Keratinocyte (primary cell): Measurements from ENCODE around the gene TMCO4. TPM values are rescaled to one million over a fixed set of nuclear protein-coding genes. Genes with fewer than 3 reads are reported as not detected.

Experiments used
- DNase-seq: peaks from one replicate; pipeline ENCODE4 v3.0.0-alpha.2; 2011; ENCODE audit warnings: low read depth, missing footprints, low spot score
- FAIRE-seq: peaks from 2 replicates; lab custom pipeline; 2011; peaks lifted over from hg19 to GRCh38; lab: Jason Lieb, UNC
- H2AFZ ChIP-seq: 2 replicates; pipeline ENCODE4 v1.6.0; 2012; ENCODE audit warnings: low read length, control low read depth, inconsistent platforms; ENCODE audit not compliant: control insufficient read depth
- H3K27ac ChIP-seq: 2 replicates; pipeline ENCODE4 v1.5.1; 2011; ENCODE audit warnings: low read length; ENCODE audit not compliant: control insufficient read depth, insufficient read depth
- H3K27me3 ChIP-seq: 3 replicates; pipeline ENCODE4 v1.6.0; 2011; ENCODE audit warnings: low read length; ENCODE audit not compliant: control insufficient read depth, insufficient read depth; ENCODE audit errors: extremely low read depth
- H3K36me3 ChIP-seq, 2 experiments: 2 replicates in 1 of 2; 3 replicates in 1 of 2; pipeline ENCODE4 v1.5.1; 2011; ENCODE audit warnings: low read length in 2 of 2, mild to moderate bottlenecking in 1 of 2; ENCODE audit not compliant: control insufficient read depth in 2 of 2, insufficient read depth in 2 of 2; ENCODE audit errors: extremely low read depth in 1 of 2
- H3K4me1 ChIP-seq: 3 replicates; pipeline ENCODE4 v1.5.1; 2011; ENCODE audit warnings: low read length; ENCODE audit not compliant: control insufficient read depth, insufficient read depth; ENCODE audit errors: extremely low read depth
- H3K4me2 ChIP-seq: 3 replicates; pipeline ENCODE4 v1.6.0; 2011; ENCODE audit warnings: low read depth, low read length; ENCODE audit not compliant: control insufficient read depth, insufficient read depth; ENCODE audit errors: extremely low read depth
- H3K4me3 ChIP-seq, 3 experiments: fragments of 200-600 bp in 1 of 3; sonication (generic) in 1 of 3; 2 replicates in 2 of 3; 3 replicates in 1 of 3; pipeline ENCODE4 v1.5.1; 2011 to 2016; ENCODE audit warnings: low read length in 3 of 3, mild to moderate bottlenecking in 3 of 3, control low read depth in 2 of 3, inconsistent platforms in 1 of 3, low read depth in 1 of 3, mixed read lengths in 1 of 3, mixed run types in 1 of 3, moderate library complexity in 1 of 3; ENCODE audit not compliant: control insufficient read depth in 2 of 3, insufficient read depth in 2 of 3; ENCODE audit errors: extremely low read depth in 1 of 3
- H3K79me2 ChIP-seq: 2 replicates; pipeline ENCODE4 v1.6.0; 2012; ENCODE audit warnings: low read length; ENCODE audit not compliant: control insufficient read depth, insufficient read depth
- H3K9ac ChIP-seq: 3 replicates; pipeline ENCODE4 v1.6.0; 2011; ENCODE audit warnings: low read length; ENCODE audit not compliant: control insufficient read depth, insufficient read depth; ENCODE audit errors: extremely low read depth
- H3K9me1 ChIP-seq: 3 replicates; pipeline ENCODE4 v1.6.0; 2011; ENCODE audit warnings: low read length; ENCODE audit not compliant: control insufficient read depth, insufficient read depth; ENCODE audit errors: extremely low read depth
- H3K9me3 ChIP-seq: 2 replicates; pipeline ENCODE4 v1.5.1; 2012; ENCODE audit warnings: low read depth, low read length; ENCODE audit not compliant: control insufficient read depth
- H4K20me1 ChIP-seq: 3 replicates; pipeline ENCODE4 v1.6.0; 2011; ENCODE audit warnings: low read length; ENCODE audit not compliant: control insufficient read depth, insufficient read depth; ENCODE audit errors: extremely low read depth
- EZH2 ChIP-seq: IDR thresholded peaks from one replicate; pipeline ENCODE4 v1.6.1; 2012; ENCODE audit warnings: inconsistent platforms, mild to moderate bottlenecking, low read length, moderate library complexity
- dilution Hi-C: fragments of 300-500 bp; cut with MboI; formaldehyde crosslinking; loops from one replicate; pipeline ENCODE4 v1.7.0; 2020; ENCODE audit warnings: low sequenced_read_pairs; ENCODE audit not compliant: extremely low pct_ligation_motif_present
- polyA plus RNA-seq, 5 experiments: library from polyadenylated mRNA; depleted of rRNA in 3 of 5; stranded (reverse) in 3 of 5; stranded (forward) in 1 of 5; unstranded in 1 of 5; fragments of >200 nt; gene quantifications; 1 replicate in 1 of 5; 2 replicates in 3 of 5; 3 replicates in 1 of 5; pipeline versions ENCODE4 v1.2.1 to v1.2.3, GENCODE V29; 2011 to 2012; ENCODE audit warnings: missing spikeins in 2 of 5, low read depth in 1 of 5, low replicate concordance in 1 of 5
- TF ChIP-seq, protein P1 (sequence below), 3 experiments: IDR thresholded peaks in 1 of 3; conservative IDR thresholded peaks in 1 of 3; optimal IDR thresholded peaks in 1 of 3; 2 replicates in 2 of 3; 3 replicates in 1 of 3; pipeline versions ENCODE3 to v1.5.1; 2011; ENCODE audit warnings: low read length in 3 of 3, mild to moderate bottlenecking in 3 of 3, moderate library complexity in 2 of 3, control low read depth in 1 of 3, inconsistent platforms in 1 of 3; ENCODE audit not compliant: insufficient read depth in 2 of 3; ENCODE audit errors: extremely low read depth in 1 of 3

TMCO4 gene
- polyA plus RNA-seq, 1 donor (not counting 4 experiments of a cell fraction or from before 2014, with no cell fraction given), result 1.2 TPM

DNA sequence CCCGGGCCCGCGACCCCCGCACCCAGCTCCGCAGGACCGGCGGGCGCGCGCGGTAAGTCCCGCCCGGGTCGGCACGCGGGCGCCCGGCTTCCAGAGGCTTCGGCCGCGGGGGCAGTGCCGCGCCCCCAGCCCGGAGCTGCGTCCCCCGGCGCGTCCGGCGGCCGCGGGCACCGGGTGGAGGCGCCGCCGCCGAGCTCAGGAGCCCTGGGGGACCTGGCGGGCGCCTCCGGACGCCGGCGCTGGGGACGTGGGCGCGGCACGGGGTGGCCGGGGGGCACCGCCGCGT lies 155.4 kb downstream of the TMCO4 start:
- H3K79me2 ChIP-seq, result peaks cover 46% of the 10 kb centered on the region
- FAIRE-seq (no peak), DNase-seq (no peak)
- peak overlapping the region; percentile 51 for H3K27ac ChIP-seq
- H2AFZ ChIP-seq, result peak overlapping the region; percentile 27
- H3K9ac ChIP-seq, result peak overlapping the region; percentile 78
- dilution Hi-C loops, result loop anchor here (25.0 kb wide), 1 partner anchor 207 kb away; no protein-coding TSS in a partner anchor
- peaks cover 4% of the 10 kb centered on the region for H3K9me1 ChIP-seq
- H3K9me3 ChIP-seq, result no peaks in the 10 kb centered on the region
- no peaks in the 10 kb centered on the region for H4K20me1 ChIP-seq
- peak overlapping the region; percentile 71 to 79 (median 75) for H3K4me3 ChIP-seq
- TF ChIP-seq EZH2, result no peak
- TF ChIP-seq, protein P1, sequence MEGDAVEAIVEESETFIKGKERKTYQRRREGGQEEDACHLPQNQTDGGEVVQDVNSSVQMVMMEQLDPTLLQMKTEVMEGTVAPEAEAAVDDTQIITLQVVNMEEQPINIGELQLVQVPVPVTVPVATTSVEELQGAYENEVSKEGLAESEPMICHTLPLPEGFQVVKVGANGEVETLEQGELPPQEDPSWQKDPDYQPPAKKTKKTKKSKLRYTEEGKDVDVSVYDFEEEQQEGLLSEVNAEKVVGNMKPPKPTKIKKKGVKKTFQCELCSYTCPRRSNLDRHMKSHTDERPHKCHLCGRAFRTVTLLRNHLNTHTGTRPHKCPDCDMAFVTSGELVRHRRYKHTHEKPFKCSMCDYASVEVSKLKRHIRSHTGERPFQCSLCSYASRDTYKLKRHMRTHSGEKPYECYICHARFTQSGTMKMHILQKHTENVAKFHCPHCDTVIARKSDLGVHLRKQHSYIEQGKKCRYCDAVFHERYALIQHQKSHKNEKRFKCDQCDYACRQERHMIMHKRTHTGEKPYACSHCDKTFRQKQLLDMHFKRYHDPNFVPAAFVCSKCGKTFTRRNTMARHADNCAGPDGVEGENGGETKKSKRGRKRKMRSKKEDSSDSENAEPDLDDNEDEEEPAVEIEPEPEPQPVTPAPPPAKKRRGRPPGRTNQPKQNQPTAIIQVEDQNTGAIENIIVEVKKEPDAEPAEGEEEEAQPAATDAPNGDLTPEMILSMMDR (optimal IDR thresholded peaks at IDR 0.05 in 1 of 3, IDR thresholded peaks at IDR 0.05 in 1 of 3, conservative IDR thresholded peaks at IDR 0.05 in 1 of 3; ENCODE audit: extremely low read depth in 1 of 3, insufficient read depth in 2 of 3, low read length in 3 of 3), result no peak
- no peaks in the 10 kb centered on the region for H3K27me3 ChIP-seq
- no peaks in the 10 kb centered on the region for H3K36me3 ChIP-seq
- peak overlapping the region; percentile 85 for H3K4me2 ChIP-seq
- peaks cover 62% of the 10 kb centered on the region for H3K4me1 ChIP-seq

DNA sequence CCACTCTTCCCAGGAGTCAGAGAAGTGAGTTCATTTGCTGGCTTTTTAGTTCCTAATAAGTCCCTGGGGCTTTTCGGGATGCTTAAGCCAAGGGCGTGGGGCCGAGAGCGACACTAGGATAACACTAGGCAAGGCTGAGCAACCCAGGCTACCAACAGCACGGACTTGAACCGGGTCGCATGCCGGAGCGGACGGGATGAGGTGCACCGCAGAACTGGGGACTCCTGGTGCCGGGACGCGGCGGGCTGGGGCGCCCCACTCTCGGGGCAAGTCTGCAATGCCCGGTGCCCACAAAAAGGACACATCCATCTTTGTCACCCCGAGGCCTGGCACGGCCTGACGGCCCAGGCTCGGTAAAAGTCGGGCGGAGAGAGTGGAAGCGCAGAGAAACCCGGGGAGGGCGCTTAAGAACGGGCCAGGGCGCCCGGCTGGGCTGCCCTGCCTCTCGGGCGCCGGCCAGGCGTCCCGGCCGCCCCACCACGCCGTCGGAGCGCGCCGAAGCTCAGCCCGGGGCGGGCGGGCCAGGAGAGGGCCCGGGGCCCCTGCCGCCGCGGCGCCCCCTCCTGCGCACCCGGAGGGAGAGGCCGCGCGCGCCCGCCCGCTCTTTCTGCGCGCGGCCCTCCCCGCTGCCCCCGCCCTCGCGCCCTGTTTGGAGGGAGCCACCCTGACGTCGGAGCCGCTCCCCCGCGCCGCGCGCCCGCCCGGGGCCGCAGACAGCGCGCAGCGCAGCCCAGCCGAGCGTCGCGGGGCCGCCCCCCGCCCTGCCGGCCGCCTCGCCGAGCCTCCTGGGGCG lies 155.9 kb downstream of the TMCO4 start, which contains the start of gene NBL1:
NBL1 (plus strand) TSS at position 710 of the 793 bp plus-strand sequence. CDS start 10,720 bp downstream, outside the sequence.
- no peaks in the 10 kb centered on the region for H4K20me1 ChIP-seq
- H3K4me3 ChIP-seq, result peak within 1 kb of the TSS; percentile 71 to 79 (median 75)
- peaks cover 4% of the 10 kb centered on the region for H3K9me1 ChIP-seq
- dilution Hi-C loops, result loop anchor here (25.0 kb wide), 1 partner anchor 206 kb away; no protein-coding TSS in a partner anchor
- no peaks in the 10 kb centered on the region for H3K27me3 ChIP-seq
- FAIRE-seq, result no peak
- no peak for DNase-seq
- H3K79me2 ChIP-seq, result peaks cover 43% of the 10 kb centered on the region
- H2AFZ ChIP-seq, result peak within 1 kb of the TSS; percentile 73
- H3K4me2 ChIP-seq, result peak within 1 kb of the TSS; percentile 88
- H3K9me3 ChIP-seq, result no peaks in the 10 kb centered on the region
- TF ChIP-seq EZH2, result no peak
- TF ChIP-seq, protein P1 (optimal IDR thresholded peaks at IDR 0.05 in 1 of 3, IDR thresholded peaks at IDR 0.05 in 1 of 3, conservative IDR thresholded peaks at IDR 0.05 in 1 of 3; ENCODE audit: extremely low read depth in 1 of 3, insufficient read depth in 2 of 3, low read length in 3 of 3), result no peak
- peak within 1 kb of the TSS; percentile 74 for H3K27ac ChIP-seq
- no peaks in the 10 kb centered on the region for H3K36me3 ChIP-seq
- H3K4me1 ChIP-seq, result peaks cover 61% of the 10 kb centered on the region
- H3K9ac ChIP-seq, result peak within 1 kb of the TSS; percentile 78
